Measurements from ENCODE around the gene KASH5. TPM values are rescaled to one million over a fixed set of nuclear protein-coding genes. Genes with fewer than 3 reads are reported as not detected.

Gene KASH5
- total RNA-seq, 1 experiment from 2014 or later: 0.42 TPM

- TF ChIP-seq USF1 (CRISPR knock-in tag; IDR thresholded peaks at IDR 0.05) (peak; percentile 9; the same call in 1 of the 2 replicates), MAX (CRISPR knock-in tag; IDR thresholded peaks at IDR 0.05) (peak; percentile 70)
These were observed 63.6 kb downstream of the KASH5 start, which contains the start of gene PIH1D1 (continued) for GRCh38 chr19:49451430-49452181.

GRCh38 chr19:49453013-49453756, 65.1 kb downstream of the KASH5 start, which contains the start of gene ALDH16A1:
Gene ALDH16A1 (plus strand): TSS chr19:49453225. CDS start chr19:49453332, 107 bp downstream.
- Mint-ChIP-seq H3K27ac (peak within 1 kb of the TSS; percentile 100), H3K36me3 (peaks cover 35% of the 10 kb centered on the region), H3K4me1 (peaks cover 26% of the 10 kb centered on the region), H3K4me3 (peak within 1 kb of the TSS; percentile 94), H3K9me3 (no peaks in the 10 kb centered on the region), H3K27me3 (ENCODE audit: low read depth) (no peaks in the 10 kb centered on the region)
- ChIA-PET CTCF (interaction anchor here (0.6 to 3.9 kb wide), 20 partner anchors 8 to 453 kb away, joined by 3 to 33 read pairs (median 5); partner anchors contain the start of genes DKKL1, GFY, LIN7B and SLC17A7), POLR2A (interaction anchor here (0.5 to 2.1 kb wide), 11 partner anchors 11 to 542 kb away, joined by 3 to 7 read pairs (median 4); partner anchors contain the start of gene RCN3)
- ATAC-seq (peak; percentile 90), DNase-seq (ENCODE audit: low spot score) (peak; percentile 96)
- no peak for TF ChIP-seq RORB (CRISPR knock-in tag; IDR thresholded peaks at IDR 0.05)
- 0 out of 2 replicates have a peak, but pooled peaks have one; percentile 44 for TF ChIP-seq ZNF138 (CRISPR knock-in tag; conservative IDR thresholded peaks at IDR 0.05)
- TF ChIP-seq GTF2I (CRISPR knock-in tag; conservative IDR thresholded peaks at IDR 0.05): no peak
- TF ChIP-seq FOXK1 (CRISPR knock-in tag; IDR thresholded peaks at IDR 0.05): peak; percentile 35; the same call in 1 of the 2 replicates
- TF ChIP-seq ZBTB21 (CRISPR knock-in tag; IDR thresholded peaks at IDR 0.05; ENCODE audit: borderline replicate concordance): no peak; the same call in 1 of the 2 replicates
- TF ChIP-seq CREB1 (CRISPR knock-in tag; IDR thresholded peaks at IDR 0.05): 0 out of 2 replicates have a peak, but pooled peaks have one; percentile 64
- no peak for TF ChIP-seq ATF3 (CRISPR knock-in tag; conservative IDR thresholded peaks at IDR 0.05)
- TF ChIP-seq JAZF1 (CRISPR knock-in tag; IDR thresholded peaks at IDR 0.05): no peak
- no peak for TF ChIP-seq ARID4B (CRISPR knock-in tag; IDR thresholded peaks at IDR 0.05; ENCODE audit: borderline replicate concordance)
- no peak for TF ChIP-seq ZNF425 (CRISPR knock-in tag; conservative IDR thresholded peaks at IDR 0.05)
- TF ChIP-seq USF2 (CRISPR knock-in tag; IDR thresholded peaks at IDR 0.05): peak; percentile 95
- no peak for TF ChIP-seq ESRRA (CRISPR knock-in tag; IDR thresholded peaks at IDR 0.05; ENCODE audit: borderline replicate concordance)
- no peak for TF ChIP-seq MLX (CRISPR knock-in tag; IDR thresholded peaks at IDR 0.05)
- TF ChIP-seq TEAD4 (CRISPR knock-in tag; IDR thresholded peaks at IDR 0.05): no peak
- no peak for TF ChIP-seq GABPB1 (CRISPR knock-in tag; IDR thresholded peaks at IDR 0.05)
- no peak for TF ChIP-seq ZNF396 (CRISPR knock-in tag; IDR thresholded peaks at IDR 0.05; ENCODE audit: borderline replicate concordance)
- peak; percentile 77 for TF ChIP-seq MAX (CRISPR knock-in tag; IDR thresholded peaks at IDR 0.05)
- peak; percentile 76 for TF ChIP-seq SP1 (CRISPR knock-in tag; conservative IDR thresholded peaks at IDR 0.05)
- no peak for TF ChIP-seq RELA (CRISPR knock-in tag; IDR thresholded peaks at IDR 0.05; ENCODE audit: borderline replicate concordance)
- TF ChIP-seq FOXP1 (CRISPR knock-in tag; IDR thresholded peaks at IDR 0.05; ENCODE audit: borderline replicate concordance): peak; percentile 54; the same call in 1 of the 2 replicates
- peak; percentile 24; the same call in 1 of the 2 replicates for TF ChIP-seq NFE2L1 (CRISPR knock-in tag; IDR thresholded peaks at IDR 0.05)
